Thymus (tissue), 11 donors: ENCODE results near the gene KIF16B. TPM values are rescaled to one million over a fixed set of nuclear protein-coding genes. Genes with fewer than 3 reads are reported as not detected.

Source experiments
- DNase-seq, 9 donors: peaks; one replicate each; pipeline ENCODE4 v3.0.0-alpha.2; 2013; ENCODE audit warnings: low spot score in 9 of 9, low read depth in 6 of 9, missing footprints in 1 of 9
- H3K27ac ChIP-seq, 2 donors: one replicate each; pipeline ENCODE4 v1.5.1; 2013; ENCODE audit warnings: control low read depth in 1 of 2, low read depth in 1 of 2, low read length in 1 of 2, mild to moderate bottlenecking in 1 of 2, moderate library complexity in 1 of 2
- H3K27me3 ChIP-seq, 2 donors: one replicate each; pipeline ENCODE4 v1.5.1; 2013; ENCODE audit warnings: low read length in 1 of 2; ENCODE audit not compliant: control insufficient read depth in 2 of 2, insufficient read depth in 1 of 2
- H3K36me3 ChIP-seq, 2 donors: one replicate each; pipeline ENCODE4 v1.5.1; 2013; ENCODE audit warnings: low read length in 1 of 2, mild to moderate bottlenecking in 1 of 2, moderate library complexity in 1 of 2; ENCODE audit not compliant: control insufficient read depth in 2 of 2, insufficient read depth in 2 of 2
- H3K4me1 ChIP-seq, 2 donors: one replicate each; pipeline ENCODE4 v1.5.1; 2013; ENCODE audit warnings: low read length in 2 of 2; ENCODE audit not compliant: control insufficient read depth in 2 of 2, insufficient read depth in 2 of 2
- H3K4me3 ChIP-seq, 2 donors: one replicate each; pipeline ENCODE4 v1.5.1; 2013; ENCODE audit warnings: low read length in 2 of 2, control low read depth in 1 of 2, mild to moderate bottlenecking in 1 of 2
- H3K9me3 ChIP-seq, 2 donors: one replicate each; pipeline ENCODE4 v1.5.1; 2013; ENCODE audit warnings: low read length in 1 of 2, mild to moderate bottlenecking in 1 of 2; ENCODE audit not compliant: control insufficient read depth in 2 of 2, insufficient read depth in 1 of 2
- WGBS: extraction: QIAGEN DNeasy Blood & Tissue Kit; methylation state at CpG from one replicate; pipeline ENCODE4 v1.1.7; 2013; 5-methylcytosine and 5-hydroxymethylcytosine counted together
- polyA plus RNA-seq: library from polyadenylated mRNA; stranded (reverse); fragments of 200-250 nt; gene quantifications from one replicate; pipeline ENCODE4 v1.2.3, GENCODE V29; 2013
- total RNA-seq: library from RNA; stranded (reverse); fragments of 120-200 nt; gene quantifications from one replicate; pipeline ENCODE4 v1.2.4, GENCODE V29; 2013
- donor health status: healthy.

The KIF16B gene
- total and polyA plus RNA-seq, 2 donors = 5.2 to 6.7 TPM

GRCh38 chr20:16350465-16350864 is 222.8 kb downstream of the KIF16B start:
- H3K36me3 ChIP-seq = no peaks in the 10 kb centered on the region
- H3K4me1 ChIP-seq = no peaks in the 10 kb centered on the region
- H3K27me3 ChIP-seq = no peaks in the 10 kb centered on the region
- no peak overlapping the region for H3K27ac ChIP-seq
- H3K4me3 ChIP-seq = no peak overlapping the region
- 94% methylated on average over 11 of the region's 11 CpGs for WGBS
- H3K9me3 ChIP-seq = no peaks in the 10 kb centered on the region
- no peak for DNase-seq

GRCh38 chr20:16349523-16350260 is 223.6 kb downstream of the KIF16B start:
- Histone ChIP-seq H3K27ac (no peak overlapping the region), H3K36me3 (no peaks in the 10 kb centered on the region), H3K9me3 (no peaks in the 10 kb centered on the region), H3K4me1 (no peaks in the 10 kb centered on the region), H3K27me3 (no peaks in the 10 kb centered on the region), H3K4me3 (no peak overlapping the region)
- DNase-seq = no peak
- WGBS = 96% methylated on average over 6 of the region's 6 CpGs

- Histone ChIP-seq H3K27me3 (no peaks in the 10 kb centered on the region), H3K36me3 (no peaks in the 10 kb centered on the region), H3K4me1 (no peaks in the 10 kb centered on the region), H3K4me3 (no peak overlapping the region), H3K9me3 (no peaks in the 10 kb centered on the region), H3K27ac (no peak overlapping the region)
- DNase-seq = no peak
- 98% methylated on average over 7 of the region's 7 CpGs for WGBS
Observed at GRCh38 chr20:16346956-16347355, 226.3 kb downstream of the KIF16B start.

GRCh38 chr20:16337707-16338106 is 235.5 kb downstream of the KIF16B start:
- whole genome bisulfite sequencing = 100% methylated on average over 1 of the region's 1 CpG
- Histone ChIP-seq H3K9me3 (no peaks in the 10 kb centered on the region), H3K36me3 (no peaks in the 10 kb centered on the region)

GRCh38 chr20:16327606-16328005 is 245.6 kb downstream of the KIF16B start:
- 93% methylated on average over 1 of the region's 1 CpG for WGBS

More at GRCh38 chr20:16337707-16338106, 235.5 kb downstream of the KIF16B start:
- H3K4me3 ChIP-seq = no peak overlapping the region
- DNase-seq = no peak
- H3K27me3 ChIP-seq = no peaks in the 10 kb centered on the region
- H3K27ac ChIP-seq = no peak overlapping the region
- H3K4me1 ChIP-seq = no peaks in the 10 kb centered on the region

GRCh38 chr20:16321291-16321690 is 252.0 kb downstream of the KIF16B start:
- no peak for DNase-seq
- Histone ChIP-seq H3K9me3 (no peaks in the 10 kb centered on the region), H3K27ac (no peak overlapping the region), H3K4me1 (no peaks in the 10 kb centered on the region), H3K4me3 (no peak overlapping the region), H3K27me3 (no peaks in the 10 kb centered on the region), H3K36me3 (no peaks in the 10 kb centered on the region)
- 95% methylated on average over 2 of the region's 2 CpGs for WGBS

More at GRCh38 chr20:16327606-16328005, 245.6 kb downstream of the KIF16B start:
- H3K9me3 ChIP-seq = no peaks in the 10 kb centered on the region
- H3K4me3 ChIP-seq = no peak overlapping the region
- no peak for DNase-seq
- no peaks in the 10 kb centered on the region for H3K27me3 ChIP-seq
- no peaks in the 10 kb centered on the region for H3K4me1 ChIP-seq
- no peak overlapping the region for H3K27ac ChIP-seq
- no peaks in the 10 kb centered on the region for H3K36me3 ChIP-seq

- no peaks in the 10 kb centered on the region for H3K27me3 ChIP-seq
- WGBS = 95% methylated on average over 14 of the region's 14 CpGs
- DNase-seq = no peak
- no peaks in the 10 kb centered on the region for H3K36me3 ChIP-seq
- no peak overlapping the region for H3K4me3 ChIP-seq
- no peaks in the 10 kb centered on the region for H3K4me1 ChIP-seq
- no peak overlapping the region for H3K27ac ChIP-seq
- H3K9me3 ChIP-seq = no peaks in the 10 kb centered on the region
Observed at GRCh38 chr20:16317445-16318362, 255.5 kb downstream of the KIF16B start.

GRCh38 chr20:16316513-16316912 is 256.7 kb downstream of the KIF16B start:
- Histone ChIP-seq H3K4me3 (no peak overlapping the region), H3K9me3 (no peaks in the 10 kb centered on the region), H3K36me3 (no peaks in the 10 kb centered on the region), H3K27me3 (no peaks in the 10 kb centered on the region), H3K27ac (no peak overlapping the region), H3K4me1 (no peaks in the 10 kb centered on the region)
- 95% methylated on average over 3 of the region's 3 CpGs for WGBS
- no peak for DNase-seq

GRCh38 chr20:16314748-16315159 is 258.5 kb downstream of the KIF16B start:
- Histone ChIP-seq H3K4me1 (no peaks in the 10 kb centered on the region), H3K27me3 (no peaks in the 10 kb centered on the region), H3K9me3 (no peaks in the 10 kb centered on the region), H3K4me3 (no peak overlapping the region), H3K36me3 (no peaks in the 10 kb centered on the region), H3K27ac (no peak overlapping the region)
- no peak for DNase-seq
- WGBS = 93% methylated on average over 8 of the region's 8 CpGs
